ENCODE data around the gene SFRP4. TPM values are rescaled to one million over a fixed set of nuclear protein-coding genes. Genes with fewer than 3 reads are reported as not detected.

SFRP4 gene
- total RNA-seq, 1 experiment from 2014 or later: 0.24 TPM

DNA sequence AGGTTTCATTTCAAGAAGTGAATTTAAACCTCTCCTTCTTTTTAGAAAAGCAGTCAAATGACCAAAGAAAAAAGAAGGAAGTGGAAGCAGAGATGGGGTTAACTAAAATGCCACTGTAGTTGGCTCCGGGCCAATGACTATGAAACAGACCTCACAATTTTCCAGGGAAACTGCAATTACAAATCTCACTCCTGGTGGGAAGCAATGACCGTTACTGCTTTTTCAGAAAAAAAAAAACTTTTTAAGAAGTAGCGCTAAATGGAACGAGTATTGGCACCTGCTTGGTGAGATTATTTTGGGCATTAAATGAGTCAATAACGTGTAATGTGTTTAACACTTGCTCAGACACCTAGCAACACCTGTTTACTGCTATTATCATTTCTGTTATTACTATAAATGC is 1.2 kb downstream of the SFRP4 start (continued):
- no peak for TF ChIP-seq RELA (CRISPR knock-in tag; IDR thresholded peaks at IDR 0.05; ENCODE audit: borderline replicate concordance)
- no peak for TF ChIP-seq ATF1 (CRISPR knock-in tag; IDR thresholded peaks at IDR 0.05)
- TF ChIP-seq, protein P1, sequence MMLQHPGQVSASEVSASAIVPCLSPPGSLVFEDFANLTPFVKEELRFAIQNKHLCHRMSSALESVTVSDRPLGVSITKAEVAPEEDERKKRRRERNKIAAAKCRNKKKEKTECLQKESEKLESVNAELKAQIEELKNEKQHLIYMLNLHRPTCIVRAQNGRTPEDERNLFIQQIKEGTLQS (CRISPR knock-in tag; conservative IDR thresholded peaks at IDR 0.05): no peak
- no peak for TF ChIP-seq ELF4 (CRISPR knock-in tag; IDR thresholded peaks at IDR 0.05; ENCODE audit: low read depth)
- no peak for TF ChIP-seq ZNF423 (CRISPR knock-in tag; IDR thresholded peaks at IDR 0.05)
- TF ChIP-seq, protein P2, sequence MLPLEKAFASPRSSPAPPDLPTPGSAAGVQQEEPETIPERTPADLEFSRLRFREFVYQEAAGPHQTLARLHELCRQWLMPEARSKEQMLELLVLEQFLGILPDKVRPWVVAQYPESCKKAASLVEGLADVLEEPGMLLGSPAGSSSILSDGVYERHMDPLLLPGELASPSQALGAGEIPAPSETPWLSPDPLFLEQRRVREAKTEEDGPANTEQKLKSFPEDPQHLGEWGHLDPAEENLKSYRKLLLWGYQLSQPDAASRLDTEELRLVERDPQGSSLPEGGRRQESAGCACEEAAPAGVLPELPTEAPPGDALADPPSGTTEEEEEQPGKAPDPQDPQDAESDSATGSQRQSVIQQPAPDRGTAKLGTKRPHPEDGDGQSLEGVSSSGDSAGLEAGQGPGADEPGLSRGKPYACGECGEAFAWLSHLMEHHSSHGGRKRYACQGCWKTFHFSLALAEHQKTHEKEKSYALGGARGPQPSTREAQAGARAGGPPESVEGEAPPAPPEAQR (CRISPR knock-in tag; IDR thresholded peaks at IDR 0.05): no peak
- TF ChIP-seq, protein P3, sequence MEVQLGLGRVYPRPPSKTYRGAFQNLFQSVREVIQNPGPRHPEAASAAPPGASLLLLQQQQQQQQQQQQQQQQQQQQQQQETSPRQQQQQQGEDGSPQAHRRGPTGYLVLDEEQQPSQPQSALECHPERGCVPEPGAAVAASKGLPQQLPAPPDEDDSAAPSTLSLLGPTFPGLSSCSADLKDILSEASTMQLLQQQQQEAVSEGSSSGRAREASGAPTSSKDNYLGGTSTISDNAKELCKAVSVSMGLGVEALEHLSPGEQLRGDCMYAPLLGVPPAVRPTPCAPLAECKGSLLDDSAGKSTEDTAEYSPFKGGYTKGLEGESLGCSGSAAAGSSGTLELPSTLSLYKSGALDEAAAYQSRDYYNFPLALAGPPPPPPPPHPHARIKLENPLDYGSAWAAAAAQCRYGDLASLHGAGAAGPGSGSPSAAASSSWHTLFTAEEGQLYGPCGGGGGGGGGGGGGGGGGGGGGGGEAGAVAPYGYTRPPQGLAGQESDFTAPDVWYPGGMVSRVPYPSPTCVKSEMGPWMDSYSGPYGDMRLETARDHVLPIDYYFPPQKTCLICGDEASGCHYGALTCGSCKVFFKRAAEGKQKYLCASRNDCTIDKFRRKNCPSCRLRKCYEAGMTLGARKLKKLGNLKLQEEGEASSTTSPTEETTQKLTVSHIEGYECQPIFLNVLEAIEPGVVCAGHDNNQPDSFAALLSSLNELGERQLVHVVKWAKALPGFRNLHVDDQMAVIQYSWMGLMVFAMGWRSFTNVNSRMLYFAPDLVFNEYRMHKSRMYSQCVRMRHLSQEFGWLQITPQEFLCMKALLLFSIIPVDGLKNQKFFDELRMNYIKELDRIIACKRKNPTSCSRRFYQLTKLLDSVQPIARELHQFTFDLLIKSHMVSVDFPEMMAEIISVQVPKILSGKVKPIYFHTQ (CRISPR knock-in tag; IDR thresholded peaks at IDR 0.05): no peak

DNA sequence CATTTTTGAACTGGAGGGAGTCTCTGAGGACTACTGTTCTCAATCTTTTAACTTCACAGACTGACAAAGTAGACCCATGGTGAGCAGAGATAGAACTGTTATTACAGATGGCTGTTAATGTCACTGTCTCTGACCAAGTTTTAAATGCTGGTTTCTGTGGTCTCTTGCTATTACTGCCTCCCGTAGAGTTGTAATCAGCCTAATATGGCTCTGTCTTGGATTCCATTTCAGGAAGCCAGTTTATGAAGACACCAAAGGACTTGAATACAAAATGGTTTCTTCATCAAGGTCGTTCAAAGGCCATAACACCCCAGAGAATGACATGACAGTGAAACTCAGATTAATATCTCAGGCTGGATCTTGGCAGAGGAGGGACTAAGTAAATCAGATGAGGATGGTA is 3.9 kb downstream of the SFRP4 start:
- peaks cover 3% of the 10 kb centered on the region for H3K4me1 Mint-ChIP-seq
- CTCF ChIA-PET: no interaction called here
- no peak overlapping the region for H3K4me3 Mint-ChIP-seq
- ATAC-seq: no peak
- no peaks in the 10 kb centered on the region for H3K9me3 Mint-ChIP-seq
- POLR2A ChIA-PET: no interaction called here
- TF ChIP-seq, protein P4, sequence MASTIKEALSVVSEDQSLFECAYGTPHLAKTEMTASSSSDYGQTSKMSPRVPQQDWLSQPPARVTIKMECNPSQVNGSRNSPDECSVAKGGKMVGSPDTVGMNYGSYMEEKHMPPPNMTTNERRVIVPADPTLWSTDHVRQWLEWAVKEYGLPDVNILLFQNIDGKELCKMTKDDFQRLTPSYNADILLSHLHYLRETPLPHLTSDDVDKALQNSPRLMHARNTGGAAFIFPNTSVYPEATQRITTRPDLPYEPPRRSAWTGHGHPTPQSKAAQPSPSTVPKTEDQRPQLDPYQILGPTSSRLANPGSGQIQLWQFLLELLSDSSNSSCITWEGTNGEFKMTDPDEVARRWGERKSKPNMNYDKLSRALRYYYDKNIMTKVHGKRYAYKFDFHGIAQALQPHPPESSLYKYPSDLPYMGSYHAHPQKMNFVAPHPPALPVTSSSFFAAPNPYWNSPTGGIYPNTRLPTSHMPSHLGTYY (CRISPR knock-in tag; IDR thresholded peaks at IDR 0.05): no peak
- TF ChIP-seq TP53 (CRISPR knock-in tag; IDR thresholded peaks at IDR 0.05) (no peak), SP1 (CRISPR knock-in tag; conservative IDR thresholded peaks at IDR 0.05) (no peak), ZNF317 (CRISPR knock-in tag; IDR thresholded peaks at IDR 0.05; ENCODE audit: borderline replicate concordance, low read depth) (no peak)
- no peak overlapping the region for H3K27ac Mint-ChIP-seq
- DNase-seq (ENCODE audit: low spot score): no peak
- H3K27me3 Mint-ChIP-seq (ENCODE audit: low read depth): peaks cover 51% of the 10 kb centered on the region
- no peaks in the 10 kb centered on the region for H3K36me3 Mint-ChIP-seq

DNA sequence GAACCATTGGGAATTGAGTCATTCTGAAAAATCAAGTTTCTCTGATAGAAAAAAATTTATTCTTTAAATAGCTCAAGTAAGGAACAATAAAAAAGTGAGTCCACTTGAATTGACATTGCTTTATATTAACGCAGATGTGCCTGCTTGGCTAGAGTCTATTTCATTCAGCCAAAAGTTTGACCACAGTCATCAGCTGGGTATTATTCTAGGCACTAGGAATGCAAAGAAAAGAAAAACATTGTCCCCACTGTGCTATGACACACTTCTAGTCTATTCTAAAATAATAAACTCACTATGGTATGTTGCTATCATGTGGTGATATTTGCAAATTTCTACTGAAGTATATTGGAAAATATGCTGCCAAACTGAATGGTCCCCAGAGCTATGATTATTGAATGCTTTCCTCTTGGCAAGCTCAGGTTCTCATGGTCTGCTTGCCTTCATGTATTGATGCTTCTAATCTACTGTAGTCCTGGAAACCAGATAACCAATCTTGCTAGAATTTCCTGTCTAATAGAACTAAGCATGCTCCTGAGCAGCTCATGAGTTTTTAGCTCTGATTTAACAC is 8.3 kb downstream of the SFRP4 start:
- no peak for ATAC-seq
- Mint-ChIP-seq H3K4me3 (no peak overlapping the region), H3K4me1 (no peaks in the 10 kb centered on the region), H3K27ac (no peak overlapping the region), H3K36me3 (no peaks in the 10 kb centered on the region), H3K9me3 (no peaks in the 10 kb centered on the region), H3K27me3 (ENCODE audit: low read depth) (peaks cover 6% of the 10 kb centered on the region)
- POLR2A ChIA-PET: no interaction called here
- CTCF ChIA-PET: interaction anchor here (0.7 to 4.1 kb wide), 3 partner anchors 9 to 466 kb away, joined by 4 to 32 read pairs (median 4); partner anchors contain the start of gene SFRP4
- no peak for DNase-seq (ENCODE audit: low spot score)
- TF ChIP-seq SP1 (CRISPR knock-in tag; conservative IDR thresholded peaks at IDR 0.05) (no peak), JUN (CRISPR knock-in tag; IDR thresholded peaks at IDR 0.05) (no peak), ETV6 (CRISPR knock-in tag; IDR thresholded peaks at IDR 0.05) (no peak), SOX15 (CRISPR knock-in tag; IDR thresholded peaks at IDR 0.05) (no peak), FOXJ3 (CRISPR knock-in tag; IDR thresholded peaks at IDR 0.05; ENCODE audit: borderline replicate concordance) (no peak), ZNF232 (CRISPR knock-in tag; IDR thresholded peaks at IDR 0.05) (no peak)
- TF ChIP-seq, protein P3 (CRISPR knock-in tag; IDR thresholded peaks at IDR 0.05): no peak
- TF ChIP-seq, protein P5, sequence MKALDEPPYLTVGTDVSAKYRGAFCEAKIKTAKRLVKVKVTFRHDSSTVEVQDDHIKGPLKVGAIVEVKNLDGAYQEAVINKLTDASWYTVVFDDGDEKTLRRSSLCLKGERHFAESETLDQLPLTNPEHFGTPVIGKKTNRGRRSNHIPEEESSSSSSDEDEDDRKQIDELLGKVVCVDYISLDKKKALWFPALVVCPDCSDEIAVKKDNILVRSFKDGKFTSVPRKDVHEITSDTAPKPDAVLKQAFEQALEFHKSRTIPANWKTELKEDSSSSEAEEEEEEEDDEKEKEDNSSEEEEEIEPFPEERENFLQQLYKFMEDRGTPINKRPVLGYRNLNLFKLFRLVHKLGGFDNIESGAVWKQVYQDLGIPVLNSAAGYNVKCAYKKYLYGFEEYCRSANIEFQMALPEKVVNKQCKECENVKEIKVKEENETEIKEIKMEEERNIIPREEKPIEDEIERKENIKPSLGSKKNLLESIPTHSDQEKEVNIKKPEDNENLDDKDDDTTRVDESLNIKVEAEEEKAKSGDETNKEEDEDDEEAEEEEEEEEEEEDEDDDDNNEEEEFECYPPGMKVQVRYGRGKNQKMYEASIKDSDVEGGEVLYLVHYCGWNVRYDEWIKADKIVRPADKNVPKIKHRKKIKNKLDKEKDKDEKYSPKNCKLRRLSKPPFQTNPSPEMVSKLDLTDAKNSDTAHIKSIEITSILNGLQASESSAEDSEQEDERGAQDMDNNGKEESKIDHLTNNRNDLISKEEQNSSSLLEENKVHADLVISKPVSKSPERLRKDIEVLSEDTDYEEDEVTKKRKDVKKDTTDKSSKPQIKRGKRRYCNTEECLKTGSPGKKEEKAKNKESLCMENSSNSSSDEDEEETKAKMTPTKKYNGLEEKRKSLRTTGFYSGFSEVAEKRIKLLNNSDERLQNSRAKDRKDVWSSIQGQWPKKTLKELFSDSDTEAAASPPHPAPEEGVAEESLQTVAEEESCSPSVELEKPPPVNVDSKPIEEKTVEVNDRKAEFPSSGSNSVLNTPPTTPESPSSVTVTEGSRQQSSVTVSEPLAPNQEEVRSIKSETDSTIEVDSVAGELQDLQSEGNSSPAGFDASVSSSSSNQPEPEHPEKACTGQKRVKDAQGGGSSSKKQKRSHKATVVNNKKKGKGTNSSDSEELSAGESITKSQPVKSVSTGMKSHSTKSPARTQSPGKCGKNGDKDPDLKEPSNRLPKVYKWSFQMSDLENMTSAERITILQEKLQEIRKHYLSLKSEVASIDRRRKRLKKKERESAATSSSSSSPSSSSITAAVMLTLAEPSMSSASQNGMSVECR (CRISPR knock-in tag; IDR thresholded peaks at IDR 0.05; ENCODE audit: borderline replicate concordance): no peak
- TF ChIP-seq, protein P6, sequence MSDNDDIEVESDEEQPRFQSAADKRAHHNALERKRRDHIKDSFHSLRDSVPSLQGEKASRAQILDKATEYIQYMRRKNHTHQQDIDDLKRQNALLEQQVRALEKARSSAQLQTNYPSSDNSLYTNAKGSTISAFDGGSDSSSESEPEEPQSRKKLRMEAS (CRISPR knock-in tag; IDR thresholded peaks at IDR 0.05): no peak
- TF ChIP-seq, protein P7, sequence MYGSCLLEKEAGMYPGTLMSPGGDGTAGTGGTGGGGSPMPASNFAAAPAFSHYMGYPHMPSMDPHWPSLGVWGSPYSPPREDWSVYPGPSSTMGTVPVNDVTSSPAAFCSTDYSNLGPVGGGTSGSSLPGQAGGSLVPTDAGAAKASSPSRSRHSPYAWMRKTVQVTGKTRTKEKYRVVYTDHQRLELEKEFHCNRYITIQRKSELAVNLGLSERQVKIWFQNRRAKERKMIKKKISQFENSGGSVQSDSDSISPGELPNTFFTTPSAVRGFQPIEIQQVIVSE (CRISPR knock-in tag; IDR thresholded peaks at IDR 0.05; ENCODE audit: borderline replicate concordance): no peak

All from WTC11 (cell line).